Activated CD4-positive, alpha-beta memory T cell treated with anti-CD3 and anti-CD28 coated beads, Interleukin-2, amount 10 ng/mL, durations not matched to agents 7 days and 5 days (primary cell): ENCODE measurements around the gene ZNF425. TPM values are rescaled to one million over a fixed set of nuclear protein-coding genes. Genes with fewer than 3 reads are reported as not detected.
A peak's percentile ranks its signal among the peaks of the same experiment; 100 is the strongest.
"Not testable (repeated sequence)": the region's sequence is repeated elsewhere in the genome, so short reads cannot be mapped to it uniquely, and the experiment has no call there.

ENCODE experiments used
- CTCF ChIA-PET: fragments of 350-600 bp; sonication (Branson Sonifier 250); formaldehyde crosslinking; loops from one replicate; lab custom pipeline; 2021; ENCODE audit warnings: antibody characterized with exemption, inconsistent platforms; lab: Charles Lee
- POLR2A ChIA-PET: fragments of 350-600 bp; sonication (Branson Sonifier 250); formaldehyde crosslinking; loops from one replicate; lab custom pipeline; 2021; ENCODE audit warnings: antibody characterized with exemption; lab: Charles Lee
- DNase-seq: peaks from one replicate; pipeline ENCODE4 v3.0.0-alpha.2; 2020
- H3K27ac Mint-ChIP-seq: one replicate; pipeline ENCODE4 v1.8.0; 2021; ENCODE audit warnings: mild to moderate bottlenecking, mixed read lengths
- H3K27me3 Mint-ChIP-seq: one replicate; pipeline ENCODE4 v1.8.0; 2021; ENCODE audit warnings: mixed read lengths
- H3K36me3 Mint-ChIP-seq: one replicate; pipeline ENCODE4 v1.8.0; 2021; ENCODE audit warnings: low read depth, mixed read lengths
- H3K4me1 Mint-ChIP-seq: one replicate; pipeline ENCODE4 v1.8.0; 2021; ENCODE audit warnings: mixed read lengths
- H3K4me3 Mint-ChIP-seq: one replicate; pipeline ENCODE4 v1.8.0; 2021; ENCODE audit warnings: mild to moderate bottlenecking, mixed read lengths
- H3K9me3 Mint-ChIP-seq: one replicate; pipeline ENCODE4 v1.8.0; 2021; ENCODE audit warnings: mixed read lengths
- total RNA-seq, 2 experiments: library from RNA; stranded (reverse); gene quantifications; one replicate each; pipeline ENCODE4 v1.2.3, GENCODE V29; 2021

ZNF425 gene
- total RNA-seq, 2 experiments from 2014 or later = 1.1 TPM

DNA sequence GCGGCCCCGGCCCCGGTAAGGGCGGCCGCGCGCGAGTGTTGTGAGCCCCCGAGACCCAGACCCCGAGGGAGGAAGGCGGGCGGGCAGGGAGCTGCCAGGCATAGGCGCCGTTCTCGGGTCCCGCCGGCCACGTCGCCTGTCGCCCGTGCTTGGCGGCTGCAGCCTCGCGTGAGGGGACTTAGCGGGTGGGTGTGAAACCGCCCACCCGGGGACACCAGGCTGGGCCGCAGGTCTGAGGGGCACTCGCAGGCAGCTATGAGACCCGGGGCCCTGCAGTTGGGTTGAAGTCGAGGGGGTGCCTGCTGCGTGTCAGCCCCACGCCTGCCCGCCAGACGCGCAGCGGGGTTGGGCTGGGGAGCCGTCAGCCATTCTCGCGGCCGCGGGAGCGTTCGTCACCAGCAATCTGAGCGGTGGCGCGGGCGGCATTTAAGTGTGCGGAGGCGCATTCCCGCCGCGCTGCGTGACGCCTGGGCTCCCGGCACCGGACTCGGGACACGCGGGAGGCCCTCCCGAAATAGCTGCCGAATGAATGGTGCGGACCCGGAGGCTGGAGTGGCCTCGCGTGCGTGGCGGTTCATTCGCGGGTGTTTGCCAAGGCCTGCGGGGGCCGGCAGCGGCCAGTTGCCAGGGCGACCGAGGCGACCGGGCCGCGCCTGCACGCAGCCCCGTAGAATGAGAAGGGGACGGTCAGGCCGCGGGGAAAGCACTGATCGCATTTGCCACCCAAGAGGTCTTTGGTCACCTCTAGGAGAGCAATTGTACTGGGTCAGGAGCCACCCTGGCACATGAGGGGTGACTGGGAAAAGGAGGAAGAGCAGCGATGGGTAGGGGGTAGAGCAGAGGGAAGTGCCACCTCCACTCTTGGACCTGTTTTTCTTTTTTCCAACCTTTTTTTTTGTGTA is 21.9 kb upstream of the ZNF425 start:
- peak; percentile 68 for DNase-seq
- Mint-ChIP-seq H3K36me3 (peaks cover 13% of the 10 kb centered on the region), H3K27ac (peak overlapping the region; percentile 68), H3K4me3 (peak overlapping the region; percentile 85), H3K4me1 (peaks cover 33% of the 10 kb centered on the region), H3K27me3 (no peaks in the 10 kb centered on the region), H3K9me3 (no peaks in the 10 kb centered on the region)
- CTCF ChIA-PET = interaction anchor here (0.6 to 4.6 kb wide), 27 partner anchors 9 to 312 kb away, joined by 3 to 49 read pairs (median 5); partner anchors contain the start of genes ZNF212, ZNF282, ZNF425 and ZNF783
- POLR2A ChIA-PET = interaction anchor here (0.9 to 3.9 kb wide), 23 partner anchors 9 to 450 kb away, joined by 3 to 83 read pairs (median 4); partner anchors contain the start of genes PDIA4, ZNF282, ZNF425 and ZNF783

DNA sequence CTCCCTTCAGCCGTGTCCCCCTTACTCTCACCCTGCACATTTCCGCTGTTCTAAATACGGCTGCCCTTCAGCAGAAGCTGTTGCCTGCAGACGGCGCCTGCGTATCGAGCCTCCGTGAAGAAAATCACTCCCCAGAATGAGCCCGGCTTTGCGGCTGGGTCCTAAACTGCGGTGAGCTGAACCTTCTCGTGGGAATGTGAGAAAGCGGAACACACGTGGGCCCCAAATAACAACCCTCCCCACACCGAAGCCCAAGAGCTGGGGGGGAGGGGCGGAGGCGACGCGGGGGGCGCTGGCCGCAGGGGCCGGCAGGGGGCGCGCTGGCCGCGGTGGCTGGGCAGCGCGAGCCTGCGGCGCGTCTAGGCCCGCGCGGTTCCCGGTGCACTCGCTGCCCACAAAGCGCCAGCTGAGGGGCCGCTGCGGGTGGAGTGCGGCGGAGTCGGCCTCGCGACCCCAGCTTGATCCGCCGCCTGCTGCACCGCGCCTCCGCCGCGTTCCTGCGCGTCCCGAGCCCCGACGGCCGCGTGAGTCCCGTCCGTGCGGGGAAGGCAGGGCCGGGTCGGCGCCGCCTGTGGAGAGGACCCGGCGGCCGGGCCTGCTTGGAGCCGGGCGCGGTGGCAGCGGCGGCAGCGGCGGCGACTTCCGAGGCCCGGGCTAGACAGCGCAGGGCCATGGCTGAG is 21.1 kb upstream of the ZNF425 start, which contains the start of gene ZNF398:
TSS of gene ZNF398 (plus strand) at position 382 of the 680 bp plus-strand sequence. CDS start at position 672, 290 bp downstream.
- H3K4me3 Mint-ChIP-seq = peak within 1 kb of the TSS; percentile 85
- peak within 1 kb of the TSS; percentile 90 for H3K27ac Mint-ChIP-seq
- H3K27me3 Mint-ChIP-seq = no peaks in the 10 kb centered on the region
- peak; percentile 79 for DNase-seq
- peaks cover 35% of the 10 kb centered on the region for H3K4me1 Mint-ChIP-seq
- H3K9me3 Mint-ChIP-seq = no peaks in the 10 kb centered on the region
- peaks cover 15% of the 10 kb centered on the region for H3K36me3 Mint-ChIP-seq
- ChIA-PET CTCF (interaction anchor here (0.6 to 4.6 kb wide), 29 partner anchors 9 to 479 kb away, joined by 3 to 49 read pairs (median 5); partner anchors contain the start of genes ZNF212, ZNF282, ZNF425 and ZNF783), POLR2A (interaction anchor here (0.6 to 3.9 kb wide), 25 partner anchors 8 to 449 kb away, joined by 3 to 83 read pairs (median 4); partner anchors contain the start of genes EZH2, PDIA4, ZNF282 and ZNF425)

DNA sequence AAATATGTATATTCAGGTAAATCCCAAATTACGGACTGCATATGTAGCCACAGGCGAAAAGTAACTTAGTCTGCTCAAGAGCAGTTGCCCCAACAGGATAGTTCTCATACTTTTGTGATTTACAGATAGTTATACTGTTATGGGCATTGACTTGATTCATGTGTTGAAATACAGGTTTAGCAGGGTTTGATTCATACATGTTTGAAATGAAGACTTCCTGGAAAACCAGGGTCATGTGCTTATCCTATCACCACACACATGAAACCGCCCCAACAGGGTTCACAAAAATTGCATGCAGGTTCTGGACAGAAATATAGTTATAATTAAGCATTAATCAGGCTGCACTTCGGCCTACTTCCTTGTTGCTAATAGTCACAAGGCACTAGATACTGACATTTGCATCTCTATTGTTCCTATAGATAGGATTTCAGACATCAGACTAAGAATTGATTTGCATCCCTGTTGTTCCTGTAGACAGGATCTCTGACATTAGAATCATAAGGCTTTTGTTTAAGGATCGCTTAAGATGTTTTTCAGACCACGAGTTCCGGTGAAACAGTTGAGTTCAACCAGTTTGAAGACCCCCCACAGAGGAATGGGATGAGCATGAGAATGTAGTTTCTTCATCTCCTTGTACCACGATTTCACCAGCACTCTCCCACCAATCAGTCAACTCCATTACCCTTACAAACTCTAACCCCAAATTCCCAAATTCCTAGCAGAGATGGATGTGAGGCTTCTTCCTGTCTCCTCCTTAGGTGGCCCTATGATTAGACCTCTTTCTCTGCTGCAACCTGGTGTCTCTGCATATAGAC is 19.1 kb upstream of the ZNF425 start:
- H3K27me3 Mint-ChIP-seq = no peaks in the 10 kb centered on the region
- CTCF ChIA-PET = interaction anchor here (1.2 to 4.6 kb wide), 6 partner anchors 13 to 139 kb away, joined by 4 to 49 read pairs (median 8); partner anchors contain the start of genes ZNF282, ZNF425 and ZNF786
- no peak for DNase-seq
- H3K9me3 Mint-ChIP-seq = no peaks in the 10 kb centered on the region
- peak overlapping the region; percentile 47 for H3K27ac Mint-ChIP-seq
- POLR2A ChIA-PET = interaction anchor here (3.7 to 3.9 kb wide), 2 partner anchors 19 to 50 kb away, joined by 32 to 83 read pairs; partner anchors contain the start of genes ZNF282 and ZNF425
- H3K4me3 Mint-ChIP-seq = peak overlapping the region; percentile 85
- peaks cover 12% of the 10 kb centered on the region for H3K36me3 Mint-ChIP-seq
- peaks cover 29% of the 10 kb centered on the region for H3K4me1 Mint-ChIP-seq

DNA sequence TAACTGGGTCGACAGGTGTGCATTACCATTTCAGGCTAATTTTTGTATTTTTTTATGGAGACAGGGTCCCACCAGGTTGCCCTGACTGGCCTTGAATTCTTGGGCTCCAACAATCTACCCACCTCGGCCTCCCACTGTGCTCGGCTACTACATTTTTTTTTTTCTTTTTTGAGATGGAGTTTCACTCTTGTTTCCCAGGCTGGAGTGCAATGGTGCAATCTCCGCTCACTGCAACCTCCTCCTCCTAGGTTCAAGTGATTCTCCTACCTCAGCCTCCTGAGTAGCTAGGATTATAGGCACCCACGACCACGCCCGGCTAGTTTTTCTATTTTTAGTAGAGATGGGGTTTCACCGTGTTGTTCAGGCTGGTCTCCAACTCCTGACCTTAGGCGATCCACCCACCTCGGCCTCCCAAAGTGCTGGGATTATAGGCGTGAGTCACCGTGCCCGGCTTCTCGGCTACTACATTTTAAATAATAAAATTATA is 18.4 kb upstream of the ZNF425 start:
- H3K4me3 Mint-ChIP-seq, H3K36me3 Mint-ChIP-seq, H3K27me3 Mint-ChIP-seq, H3K27ac Mint-ChIP-seq, DNase-seq, H3K9me3 Mint-ChIP-seq, CTCF ChIA-PET: not testable (repeated sequence)
- POLR2A ChIA-PET = interaction anchor here (1.1 to 2.8 kb wide), 2 partner anchors 19 to 79 kb away, joined by 3 to 18 read pairs; partner anchors contain the start of gene ZNF425
- H3K4me1 Mint-ChIP-seq = peaks cover 24% of the 10 kb centered on the region

DNA sequence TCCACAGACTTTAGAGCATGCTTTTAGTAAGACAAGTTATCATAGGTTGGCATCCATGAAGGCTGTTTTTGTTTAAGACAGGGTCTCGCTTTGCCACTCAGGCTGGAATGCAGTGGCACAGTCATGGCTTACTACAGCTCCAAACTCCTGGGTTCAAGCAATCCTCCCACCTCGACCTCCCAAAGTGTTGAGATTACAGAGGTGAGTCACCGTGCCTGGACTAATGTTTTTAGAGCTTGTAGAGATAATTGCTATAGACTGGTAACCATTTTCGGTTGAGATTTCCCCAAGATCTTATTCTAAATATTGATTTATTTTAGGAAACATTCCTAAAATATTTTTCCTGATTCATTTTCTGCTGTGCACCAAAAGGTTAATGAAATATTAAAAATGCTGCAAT is 15.8 kb upstream of the ZNF425 start:
- Mint-ChIP-seq H3K27ac (no peak overlapping the region), H3K4me3 (no peak overlapping the region), H3K36me3 (peaks cover 10% of the 10 kb centered on the region), H3K27me3 (no peaks in the 10 kb centered on the region), H3K4me1 (peaks cover 15% of the 10 kb centered on the region), H3K9me3 (no peaks in the 10 kb centered on the region)
- no peak for DNase-seq
- POLR2A ChIA-PET = interaction anchor here (2.8 kb wide), 1 partner anchor 16 kb away, joined by 18 read pairs; the partner anchor contains the start of gene ZNF425
- CTCF ChIA-PET = interaction anchor here (0.8 kb wide), 1 partner anchor 53 kb away, joined by 3 read pairs; the partner anchor contains the start of gene ZNF282

DNA sequence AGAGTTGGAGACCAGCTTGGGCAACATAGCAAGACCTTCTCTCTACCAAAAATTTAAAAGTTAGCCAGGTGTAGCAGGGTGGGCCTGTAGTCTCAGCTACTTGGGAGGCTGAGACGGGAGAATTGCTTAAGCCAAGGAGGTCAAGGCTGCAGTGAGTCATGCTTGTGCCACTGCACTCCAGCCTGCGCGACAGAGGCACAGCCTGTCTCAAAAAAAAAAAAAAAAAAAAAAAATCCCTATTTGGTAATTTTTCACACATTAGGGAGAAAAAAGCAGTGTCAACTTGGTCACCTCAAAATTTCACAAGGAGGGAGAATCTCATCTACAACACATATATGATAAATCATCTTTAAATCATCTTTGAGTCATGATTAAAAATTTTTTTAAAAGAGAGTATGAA is 14.7 kb upstream of the ZNF425 start:
- no peak for DNase-seq
- no peak overlapping the region for H3K4me3 Mint-ChIP-seq
- CTCF ChIA-PET = interaction anchor here (1.0 kb wide), 1 partner anchor 14 kb away, joined by 3 read pairs; the partner anchor contains the start of gene ZNF425
- H3K4me1 Mint-ChIP-seq = peaks cover 12% of the 10 kb centered on the region
- no peak overlapping the region for H3K27ac Mint-ChIP-seq
- H3K36me3 Mint-ChIP-seq = peaks cover 10% of the 10 kb centered on the region
- H3K27me3 Mint-ChIP-seq = no peaks in the 10 kb centered on the region
- no peaks in the 10 kb centered on the region for H3K9me3 Mint-ChIP-seq
- POLR2A ChIA-PET = interaction anchor here (1.1 kb wide), 1 partner anchor 15 kb away, joined by 6 read pairs; the partner anchor contains the start of gene ZNF425

DNA sequence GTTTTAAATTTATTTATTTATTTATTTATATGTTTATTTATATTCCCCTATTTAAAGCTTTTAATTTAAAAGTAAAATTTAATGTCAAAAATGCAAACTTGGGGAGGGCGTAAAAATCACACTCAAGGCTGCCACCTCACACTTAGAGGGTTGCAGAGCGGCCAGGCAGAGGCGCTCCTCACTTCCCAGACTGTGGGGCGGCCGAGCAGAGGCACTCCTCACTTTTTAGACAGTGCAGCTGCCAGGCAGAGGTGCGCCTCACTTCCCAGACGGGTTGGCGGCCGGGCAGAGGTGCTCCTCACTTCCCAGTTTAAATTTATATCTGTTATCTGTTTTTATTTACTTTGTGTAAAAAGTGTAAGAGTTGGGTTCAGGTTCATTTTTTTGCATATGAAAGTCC is 10.0 kb upstream of the ZNF425 start:
- H3K9me3 Mint-ChIP-seq = peaks cover 1% of the 10 kb centered on the region
- ChIA-PET POLR2A (interaction anchor here (1.4 to 1.9 kb wide), 2 partner anchors 10 to 11 kb away, joined by 6 to 11 read pairs; partner anchors contain the start of genes ZNF398 and ZNF425), CTCF (interaction anchor here (1.9 kb wide), 1 partner anchor 11 kb away, joined by 10 read pairs; the partner anchor contains the start of gene ZNF398)
- no peaks in the 10 kb centered on the region for H3K4me1 Mint-ChIP-seq
- H3K27ac Mint-ChIP-seq = no peak overlapping the region
- no peaks in the 10 kb centered on the region for H3K27me3 Mint-ChIP-seq
- peaks cover 29% of the 10 kb centered on the region for H3K36me3 Mint-ChIP-seq
- H3K4me3 Mint-ChIP-seq = no peak overlapping the region
- no peak for DNase-seq

DNA sequence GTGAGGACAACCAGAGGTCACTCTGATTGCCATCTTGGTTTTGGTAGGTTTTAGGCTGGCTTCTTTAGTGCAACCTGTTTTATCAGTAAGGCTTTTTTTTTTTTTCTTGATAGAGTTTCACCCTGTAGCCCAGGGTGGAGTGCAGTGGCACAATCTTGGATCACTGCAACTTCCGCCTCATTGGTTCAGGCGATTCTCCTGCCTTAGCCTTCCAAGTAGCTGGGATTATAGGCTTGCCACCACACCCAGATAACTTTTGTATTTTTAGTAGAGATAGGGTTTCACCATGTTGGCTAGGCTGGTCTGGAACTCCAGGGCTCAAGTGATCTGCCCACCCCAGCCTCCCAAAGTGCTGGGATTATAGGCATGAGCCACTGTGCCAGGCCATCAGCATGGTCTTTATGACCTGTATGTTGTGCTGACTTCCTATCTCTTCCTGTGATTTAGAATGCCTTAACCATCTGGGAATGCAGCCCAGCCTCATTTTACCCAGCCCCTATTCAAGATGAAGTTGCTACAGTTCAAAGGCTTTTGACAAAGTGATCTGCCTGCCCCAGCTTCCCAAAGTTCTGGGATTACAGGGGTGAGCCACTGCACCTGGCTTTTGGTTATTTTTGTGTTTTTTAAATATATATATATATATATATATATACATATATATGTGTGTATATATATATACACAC is 7.0 kb upstream of the ZNF425 start:
- peaks cover 48% of the 10 kb centered on the region for H3K36me3 Mint-ChIP-seq
- ChIA-PET CTCF (interaction anchor here (1.9 kb wide), 1 partner anchor 67 kb away, joined by 6 read pairs; no protein-coding TSS in a partner anchor), POLR2A (no interaction called here)
- H3K9me3 Mint-ChIP-seq = peaks cover 9% of the 10 kb centered on the region
- H3K27me3 Mint-ChIP-seq = no peaks in the 10 kb centered on the region
- DNase-seq = no peak
- no peak overlapping the region for H3K27ac Mint-ChIP-seq
- no peak overlapping the region for H3K4me3 Mint-ChIP-seq
- H3K4me1 Mint-ChIP-seq = peaks cover 4% of the 10 kb centered on the region

DNA sequence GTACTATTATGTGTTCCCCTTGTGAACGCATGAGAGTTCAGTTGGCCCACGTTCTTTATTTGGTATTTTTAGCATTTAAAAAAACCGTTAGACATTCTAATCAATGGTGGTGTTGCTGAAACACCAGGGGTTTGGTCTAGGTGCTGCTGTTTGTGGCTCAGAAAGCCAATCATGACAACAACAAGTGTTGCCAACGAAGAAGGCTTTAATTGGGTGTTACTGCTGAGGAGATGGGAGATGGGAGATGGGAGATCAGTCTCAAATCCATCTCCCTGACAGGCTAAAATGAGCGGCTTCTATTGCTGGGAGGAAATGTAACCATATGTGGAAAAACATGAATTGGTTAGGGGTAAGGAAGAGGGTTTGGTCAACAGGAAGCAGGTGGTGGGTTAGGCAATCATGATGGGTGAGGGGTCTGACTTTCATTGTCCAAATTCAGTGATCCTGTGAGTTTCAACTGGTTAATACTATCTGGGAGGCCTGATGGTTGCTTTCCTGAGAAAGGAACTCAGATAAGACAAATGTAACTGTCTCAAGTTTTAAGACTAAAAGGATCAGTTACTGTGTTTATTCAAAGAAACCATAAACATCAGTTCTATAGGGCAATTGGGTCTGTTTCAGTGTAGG is 4.6 kb upstream of the ZNF425 start:
- Mint-ChIP-seq H3K9me3 (peaks cover 9% of the 10 kb centered on the region), H3K4me1 (peaks cover 11% of the 10 kb centered on the region), H3K4me3 (no peak overlapping the region), H3K36me3 (peaks cover 58% of the 10 kb centered on the region), H3K27ac (no peak overlapping the region), H3K27me3 (no peaks in the 10 kb centered on the region)
- ChIA-PET CTCF (no interaction called here), POLR2A (no interaction called here)
- DNase-seq = no peak

DNA sequence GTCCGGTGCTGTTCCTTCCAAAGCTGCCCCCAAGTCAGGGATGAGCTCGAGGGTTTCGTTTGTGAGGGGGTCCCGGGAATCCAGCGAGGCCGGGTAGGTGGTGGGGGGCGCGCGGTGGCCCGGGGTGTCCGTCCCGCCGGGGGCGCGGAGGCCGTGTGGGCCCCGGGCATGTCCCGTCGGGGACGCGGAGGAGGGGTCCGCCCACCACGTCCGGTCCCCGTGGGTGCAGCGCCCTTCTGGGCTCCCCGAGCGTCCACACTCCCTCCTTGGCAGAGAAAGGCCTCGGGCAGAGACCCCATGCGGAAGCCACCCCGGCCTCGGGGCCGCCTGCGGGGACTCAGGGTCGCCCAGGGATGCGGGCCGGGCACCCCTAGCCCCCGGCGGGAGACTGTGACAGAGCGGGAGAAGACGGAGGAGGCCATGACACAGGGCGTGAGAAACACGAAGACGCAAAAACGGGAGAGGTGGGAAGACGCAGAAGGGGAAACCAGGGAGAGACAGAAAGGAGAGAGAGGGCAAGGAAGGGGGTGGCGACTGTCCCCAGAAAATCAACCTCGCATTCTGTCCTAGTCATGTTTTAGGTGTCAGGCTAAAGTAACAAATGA is 640 bp upstream of the ZNF425 start:
- Mint-ChIP-seq H3K4me3 (peak overlapping the region; percentile 100), H3K27ac (peak overlapping the region; percentile 99), H3K27me3 (no peaks in the 10 kb centered on the region), H3K36me3 (peaks cover 42% of the 10 kb centered on the region), H3K4me1 (peaks cover 24% of the 10 kb centered on the region), H3K9me3 (peaks cover 9% of the 10 kb centered on the region)
- CTCF ChIA-PET = interaction anchor here (0.5 to 4.1 kb wide), 15 partner anchors 8 to 334 kb away, joined by 3 to 49 read pairs (median 4); partner anchors contain the start of genes ZNF282 and ZNF398
- DNase-seq = peak; percentile 73
- POLR2A ChIA-PET = interaction anchor here (0.7 to 4.8 kb wide), 20 partner anchors 9 to 428 kb away, joined by 3 to 83 read pairs (median 5); partner anchors contain the start of genes CUL1, PDIA4, ZNF282 and ZNF398
